GM12872 (cell line): ENCODE data around the gene RXRA.

Source experiments
- TF ChIP-seq, protein P1 (sequence below): IDR thresholded peaks from 3 replicates; pipeline ENCODE4 v1.5.1; 2011; ENCODE audit warnings: low read depth, mild to moderate bottlenecking, low read length, moderate library complexity; ENCODE audit not compliant: insufficient read depth

RXRA gene

DNA sequence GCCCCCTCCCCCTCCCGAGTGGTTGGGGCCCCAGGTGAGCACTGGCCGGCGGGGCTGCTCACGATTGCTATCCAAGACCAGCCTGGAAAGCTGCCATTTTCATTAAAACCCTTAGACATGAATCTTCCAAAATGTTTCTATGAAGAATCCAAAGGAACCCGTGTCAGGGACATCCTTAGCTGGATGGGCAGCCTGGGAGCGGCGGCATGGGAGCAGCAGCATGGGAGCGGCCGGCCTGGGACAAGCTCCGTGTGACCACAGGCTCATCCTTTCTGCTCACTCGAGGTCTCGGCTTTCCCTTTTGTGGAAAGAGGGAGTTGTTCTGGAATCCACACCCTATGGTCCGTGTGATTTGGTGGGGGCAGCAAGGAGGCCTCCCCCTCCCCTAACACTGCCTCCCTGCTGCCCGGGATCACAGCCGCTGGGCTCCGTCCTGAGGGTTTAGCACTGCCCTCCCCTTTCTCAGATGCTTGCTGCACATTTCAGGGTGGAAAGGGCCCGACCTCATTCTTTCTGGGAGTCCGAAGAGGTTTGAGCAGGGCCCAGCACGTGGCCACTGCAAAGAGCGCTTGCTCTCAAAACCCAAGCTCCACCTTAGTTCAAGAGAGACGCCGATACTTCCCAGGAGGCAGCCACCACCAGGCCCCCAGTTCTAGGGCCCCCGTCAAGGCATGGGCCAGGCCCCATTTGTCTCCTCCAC, 127.7 kb downstream of the RXRA start:
- TF ChIP-seq, protein P1, sequence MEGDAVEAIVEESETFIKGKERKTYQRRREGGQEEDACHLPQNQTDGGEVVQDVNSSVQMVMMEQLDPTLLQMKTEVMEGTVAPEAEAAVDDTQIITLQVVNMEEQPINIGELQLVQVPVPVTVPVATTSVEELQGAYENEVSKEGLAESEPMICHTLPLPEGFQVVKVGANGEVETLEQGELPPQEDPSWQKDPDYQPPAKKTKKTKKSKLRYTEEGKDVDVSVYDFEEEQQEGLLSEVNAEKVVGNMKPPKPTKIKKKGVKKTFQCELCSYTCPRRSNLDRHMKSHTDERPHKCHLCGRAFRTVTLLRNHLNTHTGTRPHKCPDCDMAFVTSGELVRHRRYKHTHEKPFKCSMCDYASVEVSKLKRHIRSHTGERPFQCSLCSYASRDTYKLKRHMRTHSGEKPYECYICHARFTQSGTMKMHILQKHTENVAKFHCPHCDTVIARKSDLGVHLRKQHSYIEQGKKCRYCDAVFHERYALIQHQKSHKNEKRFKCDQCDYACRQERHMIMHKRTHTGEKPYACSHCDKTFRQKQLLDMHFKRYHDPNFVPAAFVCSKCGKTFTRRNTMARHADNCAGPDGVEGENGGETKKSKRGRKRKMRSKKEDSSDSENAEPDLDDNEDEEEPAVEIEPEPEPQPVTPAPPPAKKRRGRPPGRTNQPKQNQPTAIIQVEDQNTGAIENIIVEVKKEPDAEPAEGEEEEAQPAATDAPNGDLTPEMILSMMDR = no peak

DNA sequence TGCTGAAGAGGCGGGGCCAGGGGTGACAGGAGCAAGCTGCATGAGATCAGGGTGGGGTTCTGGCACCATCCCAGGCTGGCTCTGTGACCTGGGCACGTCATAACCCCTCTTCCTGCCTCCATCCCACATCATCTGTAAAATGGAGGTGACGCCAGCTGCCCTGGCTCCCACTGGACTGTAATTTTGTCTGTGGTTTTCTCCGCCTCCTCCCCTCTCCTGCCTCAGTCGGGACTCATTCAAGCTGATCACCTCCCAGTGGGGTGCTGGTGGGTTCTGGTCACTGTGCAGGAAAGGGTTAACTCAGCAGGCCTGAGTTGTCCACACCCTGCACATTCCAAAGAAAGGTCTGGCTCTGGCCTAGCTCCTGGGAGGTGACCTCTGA, 128.2 kb downstream of the RXRA start:
- TF ChIP-seq, protein P1 = no peak

DNA sequence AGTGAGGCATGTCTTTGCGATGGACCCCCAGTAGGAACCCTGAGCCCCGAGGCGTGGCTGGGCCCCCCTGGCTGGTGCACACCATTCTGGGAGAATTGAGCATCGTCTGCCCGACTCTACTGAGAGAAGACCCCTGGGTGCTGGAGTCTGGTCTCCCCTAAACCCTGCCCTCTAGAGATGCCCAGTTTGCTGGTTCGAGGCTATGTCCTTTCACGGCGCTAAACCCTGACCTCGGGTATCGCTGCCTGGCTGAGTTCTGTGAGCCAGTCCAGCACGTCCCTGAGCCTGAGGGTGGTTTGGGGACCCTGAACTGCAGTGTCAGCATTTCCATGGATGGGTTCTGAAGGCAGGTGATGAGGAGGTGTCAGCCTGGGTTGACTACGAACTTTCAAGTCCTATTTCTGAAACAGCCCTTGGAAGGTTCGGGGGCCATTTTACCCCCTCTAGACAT, 128.8 kb downstream of the RXRA start:
- TF ChIP-seq, protein P1 = no peak

DNA sequence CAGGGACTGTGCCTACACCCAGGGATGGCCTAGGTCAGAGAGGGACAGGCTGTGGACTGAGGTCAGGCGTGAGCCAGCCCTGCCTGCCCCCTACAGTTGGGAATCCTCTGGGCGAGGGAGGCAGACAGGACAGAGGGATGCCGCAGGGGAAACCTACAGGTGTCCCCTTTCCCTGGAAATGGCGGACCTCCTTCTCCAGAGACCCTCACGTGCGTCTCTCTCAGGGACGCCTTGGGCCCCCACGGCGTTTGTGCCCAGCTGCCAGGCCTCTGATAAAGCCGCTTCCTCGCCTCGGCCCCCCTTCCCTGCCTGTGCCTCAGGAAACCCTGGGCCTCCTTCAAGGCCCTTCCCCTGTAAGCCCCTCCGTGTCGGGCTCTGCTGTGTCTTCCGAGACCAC, 129.3 kb downstream of the RXRA start:
- TF ChIP-seq, protein P1 = no peak

DNA sequence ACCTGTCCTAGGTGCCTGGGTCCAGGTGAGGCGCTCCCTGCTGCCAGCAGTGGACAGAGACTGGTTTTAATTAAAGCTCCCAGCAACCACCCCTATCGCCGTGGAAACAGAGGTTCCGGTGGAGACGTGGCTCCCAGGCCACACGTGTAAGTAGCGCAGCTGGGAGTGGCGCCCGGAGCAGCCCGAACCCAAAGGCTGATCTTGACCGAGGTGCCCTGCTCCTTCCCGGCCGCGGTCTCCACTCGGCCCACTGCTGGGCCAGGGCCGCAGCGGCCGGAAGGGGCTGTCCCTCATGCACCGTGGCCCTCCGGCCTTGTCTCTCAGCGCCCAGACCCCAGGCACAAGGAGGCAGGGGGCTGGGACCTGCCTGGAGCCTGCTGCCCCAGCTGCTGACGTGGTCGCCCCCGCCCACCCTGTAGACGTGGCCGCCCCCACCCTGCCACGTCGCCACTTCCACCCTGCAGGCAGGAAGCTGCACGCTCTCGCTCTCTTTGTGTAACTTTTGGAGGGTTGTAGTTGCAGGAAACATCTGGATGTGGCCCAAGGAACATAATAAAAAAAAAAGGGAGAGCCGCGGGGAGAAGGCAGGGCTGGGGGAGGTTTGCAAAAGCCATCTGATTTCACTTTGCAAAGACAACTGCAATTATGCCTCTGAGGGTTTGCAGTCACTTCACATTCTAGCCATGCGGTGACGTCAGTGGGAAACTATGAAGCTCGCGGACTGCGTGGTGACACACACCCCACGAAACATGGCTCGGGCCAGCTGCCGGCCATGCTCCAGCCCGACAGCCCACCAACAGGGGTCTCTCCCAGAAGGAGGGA, 129.9 kb downstream of the RXRA start:
- TF ChIP-seq, protein P1 = no peak

DNA sequence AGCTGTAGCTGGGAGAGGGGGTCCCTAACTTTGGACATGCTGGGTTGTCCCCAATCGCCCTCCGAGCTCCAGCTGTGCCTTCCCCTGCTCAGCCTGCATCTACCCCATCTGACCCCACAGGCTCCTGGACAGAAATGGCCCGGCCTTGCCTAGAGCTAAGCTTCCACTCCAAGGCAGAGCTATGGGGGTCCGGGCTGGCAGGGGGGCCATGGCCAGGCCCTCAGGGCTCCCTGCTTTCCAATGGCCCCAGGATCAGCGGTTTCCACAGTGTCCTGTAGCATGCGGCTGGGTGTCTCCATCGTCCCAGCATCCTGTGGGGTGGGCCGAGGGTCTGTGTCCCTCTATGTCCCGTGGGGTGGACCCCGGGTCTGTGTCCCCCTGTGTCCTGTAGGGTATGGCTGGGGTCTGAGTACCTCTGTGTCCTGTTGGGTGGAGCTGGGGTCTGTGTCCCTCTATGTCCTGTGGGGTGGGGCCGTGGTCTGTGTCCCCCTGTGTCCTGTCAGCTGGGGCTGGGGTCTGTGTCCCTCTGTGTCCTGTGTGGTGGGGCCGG, 130.6 kb downstream of the RXRA start:
- TF ChIP-seq, protein P1 = no peak
